Glutamatergic neuron (in vitro differentiated cells): ENCODE results near the gene VASH1. TPM values are rescaled to one million over a fixed set of nuclear protein-coding genes. Genes with fewer than 3 reads are reported as not detected.

Experiments
- DNase-seq: peaks from one replicate; pipeline ENCODE4 v3.0.0; 2022
- H3K27ac Mint-ChIP-seq: one replicate; pipeline ENCODE4 v1.8.0; 2020; ENCODE audit warnings: mild to moderate bottlenecking, mixed read lengths, inconsistent platforms; ENCODE audit not compliant: unreplicated experiment
- H3K27me3 Mint-ChIP-seq: one replicate; pipeline ENCODE4 v1.8.0; 2020; ENCODE audit warnings: mild to moderate bottlenecking, moderate library complexity, mixed read lengths, inconsistent platforms; ENCODE audit not compliant: unreplicated experiment
- H3K36me3 Mint-ChIP-seq: one replicate; pipeline ENCODE4 v1.8.0; 2020; ENCODE audit warnings: mild to moderate bottlenecking, mixed read lengths, inconsistent platforms; ENCODE audit not compliant: unreplicated experiment
- H3K4me1 Mint-ChIP-seq: one replicate; pipeline ENCODE4 v1.8.0; 2020; ENCODE audit warnings: mild to moderate bottlenecking, low read depth, mixed read lengths, inconsistent platforms; ENCODE audit not compliant: unreplicated experiment
- H3K4me3 Mint-ChIP-seq: one replicate; pipeline ENCODE4 v1.8.0; 2020; ENCODE audit warnings: mild to moderate bottlenecking, mixed read lengths, inconsistent platforms; ENCODE audit not compliant: unreplicated experiment
- H3K9me3 Mint-ChIP-seq: one replicate; pipeline ENCODE4 v1.8.0; 2020; ENCODE audit warnings: mild to moderate bottlenecking, moderate library complexity, mixed read lengths, inconsistent platforms; ENCODE audit not compliant: unreplicated experiment
- CTCF ChIP-seq: fragments of 200-600 bp; sonication (generic); IDR thresholded peaks from one replicate; pipeline ENCODE4 v1.5.0; 2021; ENCODE audit not compliant: partially characterized antibody, unreplicated experiment
- total RNA-seq: library from RNA; stranded (reverse); fragmentation: NEBNext Ultra II Directional; extraction: Animal tissue kit (Norgen Biotek cat#: 25700); gene quantifications from one replicate; pipeline ENCODE4 v1.2.1, GENCODE V29; 2021; ENCODE audit not compliant: unreplicated experiment

VASH1 gene
- total RNA-seq, 1 donor from 2014 or later, result 149 TPM

GRCh38 chr14:76810953-76811400 lies 49.7 kb downstream of the VASH1 start:
- no peak for DNase-seq
- H3K9me3 Mint-ChIP-seq, result peaks cover 7% of the 10 kb centered on the region
- H3K27ac Mint-ChIP-seq, result peak overlapping the region; percentile 15
- no peak for TF ChIP-seq CTCF
- peaks cover 5% of the 10 kb centered on the region for H3K27me3 Mint-ChIP-seq
- H3K36me3 Mint-ChIP-seq, result peaks cover 5% of the 10 kb centered on the region
- H3K4me3 Mint-ChIP-seq, result peak overlapping the region; percentile 97
- H3K4me1 Mint-ChIP-seq, result peaks cover 18% of the 10 kb centered on the region

- no peak for TF ChIP-seq CTCF
- Mint-ChIP-seq H3K27ac (peak overlapping the region; percentile 93), H3K4me1 (peaks cover 18% of the 10 kb centered on the region), H3K9me3 (peaks cover 7% of the 10 kb centered on the region), H3K4me3 (peak overlapping the region; percentile 97), H3K36me3 (peaks cover 5% of the 10 kb centered on the region), H3K27me3 (peaks cover 5% of the 10 kb centered on the region)
- DNase-seq, result no peak
These were observed 50.3 kb downstream of the VASH1 start for GRCh38 chr14:76811561-76811960.

GRCh38 chr14:76812093-76812421 lies 50.8 kb downstream of the VASH1 start:
- TF ChIP-seq CTCF, result no peak
- H3K27me3 Mint-ChIP-seq, result peaks cover 5% of the 10 kb centered on the region
- no peak for DNase-seq
- peaks cover 3% of the 10 kb centered on the region for H3K36me3 Mint-ChIP-seq
- peak overlapping the region; percentile 93 for H3K27ac Mint-ChIP-seq
- H3K4me3 Mint-ChIP-seq, result peak overlapping the region; percentile 97
- peaks cover 18% of the 10 kb centered on the region for H3K4me1 Mint-ChIP-seq
- peaks cover 7% of the 10 kb centered on the region for H3K9me3 Mint-ChIP-seq

- H3K27me3 Mint-ChIP-seq, result peaks cover 5% of the 10 kb centered on the region
- peaks cover 18% of the 10 kb centered on the region for H3K4me1 Mint-ChIP-seq
- peak within 1 kb of the TSS; percentile 97 for H3K4me3 Mint-ChIP-seq
- H3K9me3 Mint-ChIP-seq, result peaks cover 7% of the 10 kb centered on the region
- DNase-seq, result peak; percentile 96
- no peaks in the 10 kb centered on the region for H3K36me3 Mint-ChIP-seq
- TF ChIP-seq CTCF, result no peak
- peak within 1 kb of the TSS; percentile 93 for H3K27ac Mint-ChIP-seq
These were observed 51.4 kb downstream of the VASH1 start, which contains the start of gene ANGEL1 for GRCh38 chr14:76812422-76813383. TSS of gene ANGEL1 (minus strand) at chr14:76812882. CDS start at chr14:76812827, 55 bp downstream.
